ENCODE measurements around the gene CRPPA. TPM values are rescaled to one million over a fixed set of nuclear protein-coding genes. Genes with fewer than 3 reads are reported as not detected.
A peak's percentile ranks its signal among the peaks of the same experiment; 100 is the strongest.
"Not testable (repeated sequence)": the region's sequence is repeated elsewhere in the genome, so short reads cannot be mapped to it uniquely, and the experiment has no call there.

Gene CRPPA
- polyA plus RNA-seq (ENCODE audit: insufficient read depth in 1 of 5, insufficient read length in 5 of 5, low replicate concordance in 1 of 5) = 1 to 10 TPM; 3.0 to 3.9 (median 3.6) TPM
- long read RNA-seq, donor 1, full-length matches to known transcripts = 2 of 2 reads
- long read RNA-seq, donor 1, partial matches to known transcripts = 0 of 2 reads
- long read RNA-seq, donor 1, other reads (novel, unspliced or antisense) = 0 of 2 reads
- long read RNA-seq, donor 2 = 0 reads
- long read RNA-seq, donor 3 = 0 reads
- long read RNA-seq, donor 4 = 0 reads
- long read RNA-seq, donor 5 = 0 reads
- long read RNA-seq, donor 6, full-length matches to known transcripts = 1 of 1 reads
- long read RNA-seq, donor 6, partial matches to known transcripts = 0 of 1 reads
- long read RNA-seq, donor 6, other reads (novel, unspliced or antisense) = 0 of 1 reads
- long read RNA-seq, donor 7, full-length matches to known transcripts = 1 of 1 reads
- long read RNA-seq, donor 7, partial matches to known transcripts = 0 of 1 reads
- long read RNA-seq, donor 7, other reads (novel, unspliced or antisense) = 0 of 1 reads
- long read RNA-seq, donor 8 = 0 reads

- DNase-seq = peak in 1 of 2 donors; percentile 41
These were observed at the start of gene CRPPA for GRCh38 chr7:16421333-16422102. TSS of gene CRPPA (minus strand) at chr7:16421538. CDS start at chr7:16421322, 216 bp downstream.

- peak; percentile 66 to 71 for DNase-seq
These were observed 44.4 kb upstream of the CRPPA start, which contains the start of gene SOSTDC1 for GRCh38 chr7:16465469-16466361. TSS of gene SOSTDC1 (minus strand) at chr7:16465738. CDS start at chr7:16465668, 70 bp downstream.

- peak; percentile 30 to 36 for DNase-seq
These were observed 42.8 kb upstream of the CRPPA start for GRCh38 chr7:16463949-16464715.

- peak; percentile 40 to 42 for DNase-seq
These were observed 42.2 kb upstream of the CRPPA start for GRCh38 chr7:16463520-16463919.

- no peak for DNase-seq
These were observed 41.1 kb upstream of the CRPPA start for GRCh38 chr7:16462431-16462889.

- no peak for DNase-seq
These were observed 39.6 kb upstream of the CRPPA start for GRCh38 chr7:16460789-16461493.

GRCh38 chr7:16456303-16456702 is 35.0 kb upstream of the CRPPA start:
- DNase-seq = not testable (repeated sequence)

- no peak for DNase-seq
These were observed 34.3 kb upstream of the CRPPA start for GRCh38 chr7:16455591-16455990.

- no peak for DNase-seq
These were observed 29.0 kb upstream of the CRPPA start for GRCh38 chr7:16450366-16450765.

- peak in 1 of 2 donors; percentile 19 for DNase-seq
These were observed 26.5 kb upstream of the CRPPA start for GRCh38 chr7:16447876-16448275.

- no peak for DNase-seq
These were observed 25.2 kb upstream of the CRPPA start for GRCh38 chr7:16446508-16446907.

- DNase-seq = not testable (repeated sequence)
These were observed 22.5 kb upstream of the CRPPA start for GRCh38 chr7:16443871-16444270.

- DNase-seq = no peak
These were observed 17.6 kb upstream of the CRPPA start for GRCh38 chr7:16438988-16439387.

GRCh38 chr7:16436306-16436705 is 15.0 kb upstream of the CRPPA start:
- no peak for DNase-seq

- DNase-seq = no peak
These were observed 12.3 kb upstream of the CRPPA start for GRCh38 chr7:16433568-16434122.

GRCh38 chr7:16432425-16432731 is 11.0 kb upstream of the CRPPA start:
- no peak for DNase-seq

GRCh38 chr7:16431646-16432424 is 10.5 kb upstream of the CRPPA start:
- DNase-seq = no peak

- DNase-seq = no peak
These were observed 8.8 kb upstream of the CRPPA start for GRCh38 chr7:16430133-16430532.

GRCh38 chr7:16428672-16429071 is 7.3 kb upstream of the CRPPA start:
- no peak for DNase-seq
